SK-N-SH treated with all-trans-retinoic acid at 6 μM for 48 hours (cell line): ENCODE measurements around the gene APOL6.

ENCODE experiments used
- ATAC-seq: fragments of 200-7000 bp; cut with Tn5 transposase; 3 replicates; pipeline ENCODE4 v1.9.1; 2020; ENCODE audit warnings: mild to moderate bottlenecking, moderate library complexity
- ARNTL ChIP-seq: fragments of 450-650 bp; formaldehyde crosslinking; IDR thresholded peaks from 2 replicates; pipeline ENCODE4 v1.5.0; 2020; ENCODE audit warnings: low read depth, mild to moderate bottlenecking, moderate library complexity, borderline replicate concordance
- BACH2 ChIP-seq: fragments of 250-450 bp; sonication (Bioruptor Pico); IDR thresholded peaks from 2 replicates; pipeline ENCODE4 v1.9.0; 2021; ENCODE audit warnings: mild to moderate bottlenecking, borderline replicate concordance
- CREB5 ChIP-seq: fragments of 250-450 bp; sonication (Bioruptor Pico); IDR thresholded peaks from 2 replicates; pipeline ENCODE4 v1.5.1; 2020; ENCODE audit warnings: low read depth, mild to moderate bottlenecking, moderate library complexity
- CSDC2 ChIP-seq: fragments of 250-450 bp; sonication (Bioruptor Pico); IDR thresholded peaks from 2 replicates; pipeline ENCODE4 v1.5.0; 2020; ENCODE audit warnings: mild to moderate bottlenecking, moderate library complexity
- ESRRG ChIP-seq: fragments of 250-450 bp; sonication (Bioruptor Pico); IDR thresholded peaks from 2 replicates; pipeline ENCODE4 v1.6.1; 2021; ENCODE audit warnings: mild to moderate bottlenecking
- GLIS3 ChIP-seq: fragments of 250-450 bp; sonication (Bioruptor Pico); IDR thresholded peaks from 2 replicates; pipeline ENCODE4 v1.5.0; 2020; ENCODE audit warnings: mild to moderate bottlenecking, moderate library complexity
- ISL1 ChIP-seq: fragments of 250-450 bp; sonication (Bioruptor Pico); IDR thresholded peaks from 2 replicates; pipeline ENCODE4 v2.1.2; 2022; ENCODE audit warnings: mild to moderate bottlenecking, moderate library complexity
- OSR1 ChIP-seq: fragments of 250-450 bp; sonication (Bioruptor Pico); IDR thresholded peaks from 2 replicates; pipeline ENCODE4 v1.8.0; 2022; ENCODE audit warnings: moderate library complexity, mild to moderate bottlenecking, inconsistent platforms
- PATZ1 ChIP-seq: fragments of 250-450 bp; sonication (Bioruptor Pico); IDR thresholded peaks from 2 replicates; pipeline ENCODE4 v1.8.0; 2020; ENCODE audit warnings: mild to moderate bottlenecking, moderate library complexity, borderline replicate concordance
- POU6F1 ChIP-seq: fragments of 250-450 bp; sonication (Bioruptor Pico); IDR thresholded peaks from 2 replicates; pipeline ENCODE4 v1.8.0; 2021; ENCODE audit warnings: low read depth, mild to moderate bottlenecking, moderate library complexity, borderline replicate concordance
- RARB ChIP-seq: fragments of 250-450 bp; sonication (Bioruptor Pico); IDR thresholded peaks from 2 replicates; pipeline ENCODE4 v1.8.0; 2021; ENCODE audit warnings: mild to moderate bottlenecking, moderate library complexity
- SNAI2 ChIP-seq: fragments of 250-450 bp; sonication (Bioruptor Pico); IDR thresholded peaks from 2 replicates; pipeline ENCODE4 v1.5.0; 2020; ENCODE audit warnings: mild to moderate bottlenecking, moderate library complexity
- TCF4 ChIP-seq: fragments of 250-450 bp; sonication (Bioruptor Pico); IDR thresholded peaks from 2 replicates; pipeline ENCODE4 v1.8.0; 2021; ENCODE audit warnings: mild to moderate bottlenecking, moderate library complexity, borderline replicate concordance
- TOX ChIP-seq: fragments of 250-450 bp; sonication (Bioruptor Pico); IDR thresholded peaks from 2 replicates; pipeline ENCODE4 v1.8.0; 2021; ENCODE audit warnings: mild to moderate bottlenecking, moderate library complexity, borderline replicate concordance
- TSHZ2 ChIP-seq: fragments of 250-450 bp; sonication (Bioruptor Pico); IDR thresholded peaks from 2 replicates; pipeline ENCODE4 v1.5.0; 2020; ENCODE audit warnings: mild to moderate bottlenecking, moderate library complexity
- ZC3H10 ChIP-seq: fragments of 250-450 bp; sonication (Bioruptor Pico); IDR thresholded peaks from 2 replicates; pipeline ENCODE4 v1.5.1; 2021; ENCODE audit warnings: mild to moderate bottlenecking, moderate library complexity
- ZFP3 ChIP-seq: fragments of 250-450 bp; sonication (Bioruptor Pico); IDR thresholded peaks from 2 replicates; pipeline ENCODE4 v1.5.0; 2020; ENCODE audit warnings: mild to moderate bottlenecking, moderate library complexity
- ZFP30 ChIP-seq: fragments of 450-650 bp; formaldehyde crosslinking; IDR thresholded peaks from 2 replicates; pipeline ENCODE4 v1.5.0; 2022; ENCODE audit warnings: mild to moderate bottlenecking, moderate library complexity
- ZNF565 ChIP-seq: fragments of 450-650 bp; formaldehyde crosslinking; conservative IDR thresholded peaks from 2 replicates; pipeline ENCODE4 v1.5.0; 2020; ENCODE audit warnings: low read depth, mild to moderate bottlenecking, moderate library complexity
- ZNF70 ChIP-seq: fragments of 450-650 bp; formaldehyde crosslinking; IDR thresholded peaks from 2 replicates; pipeline ENCODE4 v1.5.0; 2020; ENCODE audit warnings: mild to moderate bottlenecking, moderate library complexity
- ZNF8 ChIP-seq: fragments of 450-650 bp; formaldehyde crosslinking; IDR thresholded peaks from 2 replicates; pipeline ENCODE4 v1.5.0; 2020; ENCODE audit warnings: mild to moderate bottlenecking, moderate library complexity

APOL6 gene

GRCh38 chr22:35637254-35637653 is 11.0 kb upstream of the APOL6 start:
- ATAC-seq: no peak
- no peak for TF ChIP-seq ARNTL (CRISPR knock-in tag)
- no peak for TF ChIP-seq CREB5
- TF ChIP-seq PATZ1 (CRISPR knock-in tag): no peak
- TF ChIP-seq SNAI2: no peak
- no peak for TF ChIP-seq ZFP30 (CRISPR knock-in tag)
- no peak for TF ChIP-seq RARB
- no peak for TF ChIP-seq ISL1
- no peak for TF ChIP-seq TOX
- no peak for TF ChIP-seq OSR1
- TF ChIP-seq POU6F1 (CRISPR knock-in tag): no peak
- no peak for TF ChIP-seq ZC3H10 (CRISPR knock-in tag)
- no peak for TF ChIP-seq TCF4
- TF ChIP-seq, all 23 proteins: peak for 0

GRCh38 chr22:35638001-35638400 is 10.2 kb upstream of the APOL6 start:
- TF ChIP-seq TCF4: no peak
- TF ChIP-seq PATZ1 (CRISPR knock-in tag): no peak
- no peak for TF ChIP-seq ZNF565 (CRISPR knock-in tag)
- no peak for ATAC-seq

- peak; percentile 93 for ATAC-seq
- TF ChIP-seq TSHZ2 (CRISPR knock-in tag) (peak; percentile 34; the same call in 1 of the 2 replicates), ESRRG (CRISPR knock-in tag) (no peak), PATZ1 (CRISPR knock-in tag) (no peak), ZFP3 (CRISPR knock-in tag) (no peak), CSDC2 (no peak), BACH2 (CRISPR knock-in tag) (no peak), ZNF8 (CRISPR knock-in tag) (no peak), ZC3H10 (CRISPR knock-in tag) (no peak), ZNF70 (CRISPR knock-in tag) (0 out of 2 replicates have a peak, but pooled peaks have one; percentile 4), TCF4 (peak; percentile 80; the same call in 1 of the 2 replicates), ZNF565 (CRISPR knock-in tag) (no peak), POU6F1 (CRISPR knock-in tag) (no peak), ISL1 (no peak), TOX (no peak), GLIS3 (no peak), SNAI2 (peak; percentile 46; the same call in 1 of the 2 replicates), OSR1 (no peak), RARB (no peak), ARNTL (CRISPR knock-in tag) (no peak), CREB5 (no peak), ZFP30 (CRISPR knock-in tag) (no peak)
Observed at GRCh38 chr22:35638410-35638809, 9.8 kb upstream of the APOL6 start.
